Measurements from ENCODE around the gene GNPDA2.
"Not testable (repeated sequence)": the region's sequence is repeated elsewhere in the genome, so short reads cannot be mapped to it uniquely, and the experiment has no call there.

GNPDA2 gene

GRCh38 chr4:44726038-44726871 lies at the start of gene GNPDA2:
Gene GNPDA2, minus strand, starts transcription at chr4:44726556. Its CDS starts 4,349 bp downstream, at chr4:44722207.
- peak; percentile 43 for DNase-seq

- DNase-seq, result no peak
Measured at GRCh38 chr4:44772340-44772739, 46.0 kb upstream of the GNPDA2 start.

GRCh38 chr4:44771789-44772188 lies 45.4 kb upstream of the GNPDA2 start:
- DNase-seq, result no peak

GRCh38 chr4:44766453-44766852 lies 40.1 kb upstream of the GNPDA2 start:
- DNase-seq, result no peak

GRCh38 chr4:44765116-44765515 lies 38.8 kb upstream of the GNPDA2 start:
- DNase-seq, result no peak

- DNase-seq, result no peak
Measured at GRCh38 chr4:44761306-44761705, 35.0 kb upstream of the GNPDA2 start.

- peak; percentile 25 for DNase-seq
Measured at GRCh38 chr4:44760142-44760898, 34.0 kb upstream of the GNPDA2 start.

GRCh38 chr4:44756559-44756958 lies 30.2 kb upstream of the GNPDA2 start:
- DNase-seq, result no peak

- DNase-seq, result no peak
Measured at GRCh38 chr4:44740201-44740600, 13.8 kb upstream of the GNPDA2 start.

- DNase-seq, result no peak
Measured at GRCh38 chr4:44738615-44739014, 12.3 kb upstream of the GNPDA2 start.

- DNase-seq, result no peak
Measured at GRCh38 chr4:44736900-44737299, 10.5 kb upstream of the GNPDA2 start.

GRCh38 chr4:44728694-44729093 lies 2.3 kb upstream of the GNPDA2 start:
- DNase-seq, result not testable (repeated sequence)

- DNase-seq, result no peak
Measured at GRCh38 chr4:44727471-44727870, 1.1 kb upstream of the GNPDA2 start.

- DNase-seq, result no peak
Measured at GRCh38 chr4:44725726-44726037, 674 bp downstream of the GNPDA2 start.

GRCh38 chr4:44725166-44725565 lies 1.2 kb downstream of the GNPDA2 start:
- DNase-seq, result peak; percentile 9

- no peak for DNase-seq
Measured at GRCh38 chr4:44722001-44722400, 4.4 kb downstream of the GNPDA2 start.

GRCh38 chr4:44720371-44720770 lies 6.0 kb downstream of the GNPDA2 start:
- DNase-seq, result no peak

- DNase-seq, result no peak
Measured at GRCh38 chr4:44716597-44716996, 9.8 kb downstream of the GNPDA2 start.

- DNase-seq, result no peak
Measured at GRCh38 chr4:44713125-44713524, 13.2 kb downstream of the GNPDA2 start.

- no peak for DNase-seq
Measured at GRCh38 chr4:44704673-44705072, 21.7 kb downstream of the GNPDA2 start.

- no peak for DNase-seq
Measured at GRCh38 chr4:44701037-44701436, 25.3 kb downstream of the GNPDA2 start.

GRCh38 chr4:44700427-44700826 lies 25.9 kb downstream of the GNPDA2 start:
- no peak for DNase-seq

- no peak for DNase-seq
Measured at GRCh38 chr4:44684648-44685047, 41.7 kb downstream of the GNPDA2 start.

- DNase-seq, result no peak
Measured at GRCh38 chr4:44679060-44679459, 47.3 kb downstream of the GNPDA2 start.

Measured in NCI-H510A treated with DMSO at 0.1 percent for 48 hours (cell line).